ENCODE measurements around the gene ABHD4. TPM values are rescaled to one million over a fixed set of nuclear protein-coding genes. Genes with fewer than 3 reads are reported as not detected.

The ABHD4 gene
- total and polyA plus RNA-seq, 10 of the 15 experiments (the other 5 are each of a cell fraction or from before 2014, with no cell fraction given) = 5.4 to 28.7 (median 10.8) TPM

DNA sequence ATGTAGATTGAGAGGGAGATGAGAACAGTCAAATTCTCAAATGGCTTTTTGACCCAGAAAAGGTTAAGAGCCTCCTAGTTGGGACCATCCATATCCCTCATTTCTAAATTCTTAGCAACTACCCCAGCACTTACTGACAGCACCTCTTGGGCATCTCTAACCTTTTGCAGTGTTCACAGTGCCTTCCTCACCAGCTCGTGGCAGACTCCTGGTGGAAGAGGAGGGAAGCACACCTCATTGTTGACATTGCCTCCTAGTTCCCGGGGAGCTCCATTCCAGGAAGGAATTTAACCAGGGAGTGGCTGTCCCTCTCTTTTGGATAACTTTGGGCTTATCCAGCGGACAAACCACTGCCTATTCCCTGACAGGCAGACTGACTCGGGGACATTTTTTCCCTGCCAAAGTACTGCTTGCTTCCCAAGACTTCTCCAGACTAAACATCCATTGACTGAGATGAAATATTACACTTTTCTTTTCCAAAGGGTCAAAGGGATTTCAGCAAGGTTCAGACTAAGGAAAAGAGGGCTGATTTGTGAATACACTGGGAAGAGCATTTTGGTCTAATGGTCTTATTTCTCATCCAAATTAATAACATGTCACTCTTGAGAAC is 55.0 kb downstream of the ABHD4 start:
- no peak overlapping the region for H3K4me3 ChIP-seq
- ChIA-PET SMC1A (ENCODE audit: uncharacterized antibody, unreplicated experiment) (interaction anchor here (0.6 to 4.9 kb wide), 28 partner anchors 9 to 278 kb away, joined by 3 to 113 read pairs (median 4); partner anchors contain the start of genes DAD1 and OR6J1), RAD21 (ENCODE audit: unreplicated experiment) (interaction anchor here (0.7 to 3.9 kb wide), 28 partner anchors 11 to 427 kb away, joined by 3 to 116 read pairs (median 4); partner anchors contain the start of genes ABHD4, DAD1 and OXA1L), CTCF (interaction anchor here (0.6 to 9.9 kb wide), 40 partner anchors 9 to 453 kb away, joined by 3 to 206 read pairs (median 4); partner anchors contain the start of genes DAD1 and OR6J1), POLR2A (interaction anchor here (0.7 to 1.6 kb wide), 2 partner anchors 64 to 1032 kb away, joined by 3 read pairs; no protein-coding TSS in a partner anchor)
- H3K9me3 ChIP-seq (replicated peaks; ENCODE audit: control insufficient read depth, insufficient read depth, low read length) = no peaks in the 10 kb centered on the region
- H3K36me3 ChIP-seq (ENCODE audit: control insufficient read depth in 2 of 2, insufficient read depth in 2 of 2, low read length in 1 of 2) = no peaks in the 10 kb centered on the region
- in situ Hi-C loops (cut with MboI) (loop anchor here (5.0 kb wide), 2 partner anchors 81 to 271 kb away; no protein-coding TSS in a partner anchor), intact Hi-C loops (cut with micrococcal nuclease; ENCODE audit: unreplicated experiment) (loop anchor here (1.0 to 10.0 kb wide), 6 partner anchors 66 to 338 kb away; partner anchors contain the start of gene DAD1)
- FAIRE-seq = peak; percentile 84
- no peaks in the 10 kb centered on the region for H4K20me1 ChIP-seq (ENCODE audit: control insufficient read depth, insufficient read depth)
- H2AFZ ChIP-seq (ENCODE audit: control insufficient read depth, low read depth, low read length) = peak overlapping the region; percentile 45
- ATAC-seq = peak; percentile 89
- TF ChIP-seq, protein P1, sequence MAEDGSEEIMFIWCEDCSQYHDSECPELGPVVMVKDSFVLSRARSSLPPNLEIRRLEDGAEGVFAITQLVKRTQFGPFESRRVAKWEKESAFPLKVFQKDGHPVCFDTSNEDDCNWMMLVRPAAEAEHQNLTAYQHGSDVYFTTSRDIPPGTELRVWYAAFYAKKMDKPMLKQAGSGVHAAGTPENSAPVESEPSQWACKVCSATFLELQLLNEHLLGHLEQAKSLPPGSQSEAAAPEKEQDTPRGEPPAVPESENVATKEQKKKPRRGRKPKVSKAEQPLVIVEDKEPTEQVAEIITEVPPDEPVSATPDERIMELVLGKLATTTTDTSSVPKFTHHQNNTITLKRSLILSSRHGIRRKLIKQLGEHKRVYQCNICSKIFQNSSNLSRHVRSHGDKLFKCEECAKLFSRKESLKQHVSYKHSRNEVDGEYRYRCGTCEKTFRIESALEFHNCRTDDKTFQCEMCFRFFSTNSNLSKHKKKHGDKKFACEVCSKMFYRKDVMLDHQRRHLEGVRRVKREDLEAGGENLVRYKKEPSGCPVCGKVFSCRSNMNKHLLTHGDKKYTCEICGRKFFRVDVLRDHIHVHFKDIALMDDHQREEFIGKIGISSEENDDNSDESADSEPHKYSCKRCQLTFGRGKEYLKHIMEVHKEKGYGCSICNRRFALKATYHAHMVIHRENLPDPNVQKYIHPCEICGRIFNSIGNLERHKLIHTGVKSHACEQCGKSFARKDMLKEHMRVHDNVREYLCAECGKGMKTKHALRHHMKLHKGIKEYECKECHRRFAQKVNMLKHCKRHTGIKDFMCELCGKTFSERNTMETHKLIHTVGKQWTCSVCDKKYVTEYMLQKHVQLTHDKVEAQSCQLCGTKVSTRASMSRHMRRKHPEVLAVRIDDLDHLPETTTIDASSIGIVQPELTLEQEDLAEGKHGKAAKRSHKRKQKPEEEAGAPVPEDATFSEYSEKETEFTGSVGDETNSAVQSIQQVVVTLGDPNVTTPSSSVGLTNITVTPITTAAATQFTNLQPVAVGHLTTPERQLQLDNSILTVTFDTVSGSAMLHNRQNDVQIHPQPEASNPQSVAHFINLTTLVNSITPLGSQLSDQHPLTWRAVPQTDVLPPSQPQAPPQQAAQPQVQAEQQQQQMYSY (CRISPR knock-in tag; IDR thresholded peaks at IDR 0.05) = no peak
- TF ChIP-seq IKZF1 (conservative IDR thresholded peaks at IDR 0.05) (peak; percentile 67), CHD4 (IDR thresholded peaks at IDR 0.05) (no peak), NRF1 (conservative IDR thresholded peaks at IDR 0.05; ENCODE audit: low read depth, low read length) (no peak), STAT1 (conservative IDR thresholded peaks at IDR 0.05) (no peak), IKZF2 (IDR thresholded peaks at IDR 0.05) (peak; percentile 32 to 38; a peak in 1 of 4 replicates), DPF2 (IDR thresholded peaks at IDR 0.05) (no peak), HDAC6 (IDR thresholded peaks at IDR 0.05; ENCODE audit: unreplicated experiment) (no peak), EED (IDR thresholded peaks at IDR 0.05; ENCODE audit: low read depth) (peak; percentile 39), SMC3 (IDR thresholded peaks at IDR 0.05; ENCODE audit: borderline replicate concordance, low read length) (peak; percentile 94), BMI1 (IDR thresholded peaks at IDR 0.05; ENCODE audit: borderline replicate concordance) (no peak), BCL11A (IDR thresholded peaks at IDR 0.05; ENCODE audit: low read depth, low read length) (no peak), JUND (IDR thresholded peaks at IDR 0.05; ENCODE audit: low read depth, low read length) (no peak), RAD21 (IDR thresholded peaks at IDR 0.05; ENCODE audit: insufficient read depth, low read depth, low read length) (peak; percentile 91), KDM1A (IDR thresholded peaks at IDR 0.05; ENCODE audit: borderline replicate concordance) (no peak)
- TF ChIP-seq, protein P2, sequence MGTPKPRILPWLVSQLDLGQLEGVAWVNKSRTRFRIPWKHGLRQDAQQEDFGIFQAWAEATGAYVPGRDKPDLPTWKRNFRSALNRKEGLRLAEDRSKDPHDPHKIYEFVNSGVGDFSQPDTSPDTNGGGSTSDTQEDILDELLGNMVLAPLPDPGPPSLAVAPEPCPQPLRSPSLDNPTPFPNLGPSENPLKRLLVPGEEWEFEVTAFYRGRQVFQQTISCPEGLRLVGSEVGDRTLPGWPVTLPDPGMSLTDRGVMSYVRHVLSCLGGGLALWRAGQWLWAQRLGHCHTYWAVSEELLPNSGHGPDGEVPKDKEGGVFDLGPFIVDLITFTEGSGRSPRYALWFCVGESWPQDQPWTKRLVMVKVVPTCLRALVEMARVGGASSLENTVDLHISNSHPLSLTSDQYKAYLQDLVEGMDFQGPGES (IDR thresholded peaks at IDR 0.05) = no peak
- TF ChIP-seq, protein P3, sequence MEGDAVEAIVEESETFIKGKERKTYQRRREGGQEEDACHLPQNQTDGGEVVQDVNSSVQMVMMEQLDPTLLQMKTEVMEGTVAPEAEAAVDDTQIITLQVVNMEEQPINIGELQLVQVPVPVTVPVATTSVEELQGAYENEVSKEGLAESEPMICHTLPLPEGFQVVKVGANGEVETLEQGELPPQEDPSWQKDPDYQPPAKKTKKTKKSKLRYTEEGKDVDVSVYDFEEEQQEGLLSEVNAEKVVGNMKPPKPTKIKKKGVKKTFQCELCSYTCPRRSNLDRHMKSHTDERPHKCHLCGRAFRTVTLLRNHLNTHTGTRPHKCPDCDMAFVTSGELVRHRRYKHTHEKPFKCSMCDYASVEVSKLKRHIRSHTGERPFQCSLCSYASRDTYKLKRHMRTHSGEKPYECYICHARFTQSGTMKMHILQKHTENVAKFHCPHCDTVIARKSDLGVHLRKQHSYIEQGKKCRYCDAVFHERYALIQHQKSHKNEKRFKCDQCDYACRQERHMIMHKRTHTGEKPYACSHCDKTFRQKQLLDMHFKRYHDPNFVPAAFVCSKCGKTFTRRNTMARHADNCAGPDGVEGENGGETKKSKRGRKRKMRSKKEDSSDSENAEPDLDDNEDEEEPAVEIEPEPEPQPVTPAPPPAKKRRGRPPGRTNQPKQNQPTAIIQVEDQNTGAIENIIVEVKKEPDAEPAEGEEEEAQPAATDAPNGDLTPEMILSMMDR (IDR thresholded peaks at IDR 0.05 in 2 of 3, conservative IDR thresholded peaks at IDR 0.05 in 1 of 3; ENCODE audit: control insufficient read depth in 2 of 3, extremely low read depth in 1 of 3, insufficient read depth in 1 of 3, low read depth in 3 of 3, low read length in 3 of 3) = peak; percentile 87 to 92 (median 88)
- H3K27ac ChIP-seq (ENCODE audit: control insufficient read depth, insufficient read depth) = no peak overlapping the region
- no peaks in the 10 kb centered on the region for H3K4me1 ChIP-seq (ENCODE audit: control insufficient read depth, insufficient read depth, low read length)
- H3K4me2 ChIP-seq (ENCODE audit: control insufficient read depth, insufficient read depth) = no peak overlapping the region
- no peaks in the 10 kb centered on the region for H3K79me2 ChIP-seq (ENCODE audit: control insufficient read depth, insufficient read depth, low read length)
- DNase-seq (ENCODE audit: low read depth, low spot score) = no peak
- H3K9ac ChIP-seq (ENCODE audit: control insufficient read depth, insufficient read depth, low read length) = no peak overlapping the region
- no TSS peak for BruUV-seq (replicated peaks)
- WGBS (ENCODE audit: insufficient coverage, insufficient replicate concordance, low lambda C conversion rate, missing lambda C conversion rate) = 2% methylated on average over 4 of the region's 4 CpGs
- H3K27me3 ChIP-seq (replicated peaks in 1 of 2; ENCODE audit: control insufficient read depth in 2 of 2, insufficient read depth in 2 of 2, low read length in 1 of 2) = no peaks in the 10 kb centered on the region
